OCI-LY7 (cell line): ENCODE data around the gene AZGP1. TPM values are rescaled to one million over a fixed set of nuclear protein-coding genes. Genes with fewer than 3 reads are reported as not detected.

Experiments
- BruUV-seq: library from RNA; stranded (reverse); fragments of 400-500 nt; replicated peaks from 2 replicates; lab custom pipeline; 2021; lab: Mats Ljungman, UMichigan
- CTCF ChIA-PET: fragments of 300-600 bp; sonication (Branson Sonifier 250); formaldehyde crosslinking; loops from one replicate; lab custom pipeline; 2022; ENCODE audit warnings: antibody characterized with exemption; ENCODE audit not compliant: unreplicated experiment; lab: Charles Lee
- POLR2A ChIA-PET: fragments of 300-600 bp; sonication (Branson Sonifier 250); formaldehyde crosslinking; loops from one replicate; lab custom pipeline; 2022; ENCODE audit warnings: antibody characterized with exemption; lab: Charles Lee
- DNase-seq: peaks from one replicate; pipeline ENCODE4 v3.0.0-alpha.2; 2015; ENCODE audit warnings: low spot score
- H2AFZ ChIP-seq: fragments of 200-600 bp; sonication (generic), shearing (Covaris generic); 2 replicates; pipeline ENCODE4 v1.6.1; 2014; ENCODE audit warnings: mild to moderate bottlenecking, antibody characterized with exemption, low read length, moderate library complexity
- H3K27ac ChIP-seq: fragments of 200-600 bp; sonication (generic); 2 replicates; pipeline ENCODE4 v1.5.1; 2014; ENCODE audit warnings: mixed run types, low read depth, mild to moderate bottlenecking, moderate library complexity, low read length, inconsistent platforms; ENCODE audit not compliant: poor library complexity, severe bottlenecking
- H3K36me3 ChIP-seq: fragments of 200-600 bp; sonication (generic); 2 replicates; pipeline ENCODE4 v1.6.1; 2014; ENCODE audit warnings: mild to moderate bottlenecking, antibody characterized with exemption, low read length, moderate library complexity, mixed read lengths; ENCODE audit not compliant: insufficient read depth
- H3K4me1 ChIP-seq: fragments of 200-600 bp; sonication (generic); 2 replicates; pipeline ENCODE4 v1.5.1; 2014; ENCODE audit warnings: mild to moderate bottlenecking, low read length; ENCODE audit not compliant: insufficient read depth, poor library complexity, severe bottlenecking
- H3K4me2 ChIP-seq: fragments of 200-600 bp; sonication (generic); 2 replicates; pipeline ENCODE4 v1.6.1; 2014; ENCODE audit warnings: mild to moderate bottlenecking, low read length
- H3K4me3 ChIP-seq: fragments of 200-600 bp; sonication (generic); 2 replicates; pipeline ENCODE4 v1.5.1; 2014; ENCODE audit warnings: mild to moderate bottlenecking, low read depth, low read length; ENCODE audit not compliant: poor library complexity, severe bottlenecking
- H3K79me2 ChIP-seq: fragments of 200-600 bp; sonication (generic); 2 replicates; pipeline ENCODE4 v1.6.1; 2016; ENCODE audit warnings: low read depth, mild to moderate bottlenecking, low read length, moderate library complexity, mixed read lengths; ENCODE audit not compliant: insufficient read depth
- H3K9me2 ChIP-seq: fragments of 200-600 bp; sonication (generic); 2 replicates; pipeline ENCODE4 v1.6.1; 2016; ENCODE audit warnings: mild to moderate bottlenecking, low read length, mixed read lengths; ENCODE audit not compliant: insufficient read depth
- H3K9me3 ChIP-seq: fragments of 200-600 bp; sonication (generic); 2 replicates; pipeline ENCODE4 v1.6.1; 2014; ENCODE audit warnings: mild to moderate bottlenecking, mixed run types, low read length, mixed read lengths
- H4K20me1 ChIP-seq: fragments of 200-600 bp; sonication (generic); 2 replicates; pipeline ENCODE4 v1.6.1; 2014; ENCODE audit warnings: mild to moderate bottlenecking, antibody characterized with exemption, low read length, moderate library complexity, mixed read lengths; ENCODE audit not compliant: insufficient read depth
- CTCF ChIP-seq: fragments of 200-600 bp; sonication (generic); conservative IDR thresholded peaks from 2 replicates; pipeline ENCODE4 v1.5.1; 2014; ENCODE audit warnings: mild to moderate bottlenecking, antibody characterized with exemption, low read length, moderate library complexity, mixed read lengths
- EZH2phosphoT487 ChIP-seq: fragments of 200-600 bp; sonication (generic); IDR thresholded peaks from 2 replicates; pipeline ENCODE4 v1.6.1; 2018; ENCODE audit warnings: low read depth, borderline replicate concordance, mild to moderate bottlenecking, mixed run types, antibody characterized with exemption, low read length, moderate library complexity, mixed read lengths
- intact Hi-C: fragments of 100-400 bp; cut with micrococcal nuclease; formaldehyde crosslinking; loops from one replicate; pipeline ENCODE4 v1.10.0; 2022; ENCODE audit not compliant: unreplicated experiment
- total RNA-seq, 2 experiments: library from RNA; depleted of rRNA in 1 of 2; stranded (reverse); fragments of >200 nt in 1 of 2; shearing (Covaris generic) in 1 of 2; gene quantifications; 2 replicates each; pipeline ENCODE4 v1.2.3, GENCODE V29; 2014 to 2022

Gene AZGP1
- total RNA-seq, 2 experiments from 2014 or later: 0.60 to 0.89 TPM

- no peaks in the 10 kb centered on the region for H3K9me2 ChIP-seq
- no peak overlapping the region for H3K4me2 ChIP-seq
- no peak overlapping the region for H3K27ac ChIP-seq
- H3K4me1 ChIP-seq: no peaks in the 10 kb centered on the region
- TF ChIP-seq EZH2phosphoT487 (no peak), CTCF (no peak)
- no peaks in the 10 kb centered on the region for H3K79me2 ChIP-seq
- no peak overlapping the region for H2AFZ ChIP-seq
- intact Hi-C loops: no loop called here
- H4K20me1 ChIP-seq: no peaks in the 10 kb centered on the region
- H3K9me3 ChIP-seq: no peaks in the 10 kb centered on the region
- ChIA-PET CTCF (no interaction called here), POLR2A (no interaction called here)
- no TSS peak for BruUV-seq
- H3K4me3 ChIP-seq: no peak overlapping the region
- peaks cover 4% of the 10 kb centered on the region for H3K36me3 ChIP-seq
- no peak for DNase-seq
Observed at GRCh38 chr7:99926321-99926720, 49.5 kb downstream of the AZGP1 start.

DNA sequence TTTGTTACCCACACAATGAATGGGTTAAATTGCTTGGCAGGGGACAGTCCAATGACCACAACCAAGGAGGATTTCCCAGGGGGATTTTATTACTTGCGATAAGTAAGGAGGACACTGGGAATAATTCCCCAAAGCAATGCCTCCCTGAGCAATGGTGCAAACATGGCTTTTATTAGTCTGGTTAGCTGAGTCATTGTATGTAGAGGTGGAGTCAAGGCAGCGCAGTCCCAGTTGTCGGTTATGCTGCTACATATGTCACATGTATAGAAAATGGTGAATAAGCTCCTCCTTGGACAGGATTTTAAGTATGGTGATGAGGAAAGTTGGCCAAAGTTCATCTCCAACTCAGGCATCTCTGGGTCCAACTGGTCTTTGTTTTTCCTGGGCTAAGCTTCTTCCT is 52.6 kb downstream of the AZGP1 start:
- Histone ChIP-seq H3K79me2 (peaks cover 7% of the 10 kb centered on the region), H2AFZ (no peak overlapping the region), H3K4me2 (no peak overlapping the region), H3K36me3 (peaks cover 4% of the 10 kb centered on the region), H3K4me1 (peaks cover 14% of the 10 kb centered on the region), H3K9me2 (no peaks in the 10 kb centered on the region), H4K20me1 (no peaks in the 10 kb centered on the region), H3K27ac (no peak overlapping the region), H3K9me3 (peaks cover 9% of the 10 kb centered on the region; the same call in 1 of the 2 replicates), H3K4me3 (no peak overlapping the region)
- DNase-seq: no peak
- BruUV-seq: no TSS peak
- TF ChIP-seq EZH2phosphoT487: no peak
- no peak for TF ChIP-seq CTCF
- CTCF ChIA-PET: no interaction called here
- POLR2A ChIA-PET: interaction anchor here (0.6 to 0.9 kb wide), 4 partner anchors 8 to 94 kb away, joined by 3 to 5 read pairs (median 3); no protein-coding TSS in a partner anchor
- intact Hi-C loops: no loop called here

DNA sequence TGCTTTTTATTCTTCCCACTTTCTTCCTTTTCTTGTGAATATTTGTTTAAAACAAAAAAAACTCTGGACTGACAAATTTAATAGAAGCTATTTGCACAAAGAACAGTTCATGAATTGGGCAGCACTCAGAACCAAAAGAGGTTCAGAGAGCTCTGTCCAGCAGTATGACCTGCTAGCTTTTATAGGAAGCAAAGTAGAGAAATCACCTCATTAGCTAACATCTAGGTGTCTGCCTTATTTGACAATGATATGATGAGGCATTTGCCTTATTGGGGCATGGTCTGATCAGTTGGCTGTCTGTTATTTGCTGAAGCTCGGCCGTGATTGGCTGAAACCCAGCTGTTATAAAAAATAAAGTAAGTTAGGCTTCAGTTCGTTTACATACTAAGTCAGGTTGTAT is 55.7 kb downstream of the AZGP1 start:
- POLR2A ChIA-PET: interaction anchor here (0.7 to 1.9 kb wide), 8 partner anchors 12 to 415 kb away, joined by 3 to 5 read pairs (median 3); partner anchors contain the start of gene ZKSCAN5
- H3K79me2 ChIP-seq: peaks cover 14% of the 10 kb centered on the region

More for the DNA sequence above, 55.7 kb downstream of the AZGP1 start:
- Histone ChIP-seq H3K4me3 (peak overlapping the region; percentile 96), H3K9me2 (no peaks in the 10 kb centered on the region), H3K9me3 (peaks cover 9% of the 10 kb centered on the region; the same call in 1 of the 2 replicates), H3K4me2 (peak overlapping the region; percentile 89), H4K20me1 (no peaks in the 10 kb centered on the region; the same call in 1 of the 2 replicates), H3K36me3 (peaks cover 17% of the 10 kb centered on the region), H2AFZ (peak overlapping the region; percentile 95; the same call in 1 of the 2 replicates), H3K4me1 (peaks cover 19% of the 10 kb centered on the region), H3K27ac (peak overlapping the region; percentile 42)
- CTCF ChIA-PET: no interaction called here
- BruUV-seq: no TSS peak
- intact Hi-C loops: no loop called here
- no peak for DNase-seq
- TF ChIP-seq EZH2phosphoT487 (no peak), CTCF (no peak)
